HepG2 (cell line): ENCODE results near the gene ATG13. TPM values are rescaled to one million over a fixed set of nuclear protein-coding genes. Genes with fewer than 3 reads are reported as not detected.
A peak's percentile ranks its signal among the peaks of the same experiment; 100 is the strongest.

Experiments used
- ATAC-seq: fragments of 200-7000 bp; cut with Tn5 transposase; 3 replicates; pipeline ENCODE4 v1.9.1; 2020; ENCODE audit warnings: mild to moderate bottlenecking, moderate library complexity
- BruUV-seq: library from RNA; stranded (reverse); fragments of 400-500 nt; replicated peaks from 2 replicates; lab custom pipeline; 2021; lab: Mats Ljungman, UMichigan
- CTCF ChIA-PET: fragments of 300-600 bp; formaldehyde crosslinking; extraction: SDS; loops from one replicate; lab custom pipeline; 2021; ENCODE audit warnings: low total read pairs, inconsistent platforms, low intra/inter-chr PET ratio; lab: Yijun Ruan, JAX
- POLR2A ChIA-PET: fragments of 350-600 bp; sonication (Branson Sonifier 250); formaldehyde crosslinking; loops from one replicate; lab custom pipeline; 2020; ENCODE audit warnings: antibody characterized with exemption, inconsistent platforms; lab: Yijun Ruan, JAX
- DNase-seq: peaks from one replicate; pipeline ENCODE4 v3.0.0-alpha.2; 2015; ENCODE audit warnings: low spot score
- FAIRE-seq: peaks from 3 replicates; lab custom pipeline; 2011; peaks lifted over from hg19 to GRCh38; lab: Jason Lieb, UNC
- H2AFZ ChIP-seq: one replicate; pipeline ENCODE4 v1.6.1; 2011; ENCODE audit warnings: low read length, inconsistent platforms
- H3K27ac ChIP-seq: fragments of 300-600 bp; 3 replicates; pipeline ENCODE4 v1.8.0; 2011; ENCODE audit warnings: mixed run types, mild to moderate bottlenecking, mixed read lengths, low read length, inconsistent platforms; ENCODE audit not compliant: insufficient read depth; ENCODE audit errors: extremely low read length
- H3K27me3 ChIP-seq, 2 experiments: fragments of 200-600 bp in 1 of 2; 2 replicates in 1 of 2; 3 replicates in 1 of 2; pipeline versions ENCODE4 v1.6.0 to v1.8.0; 2011; ENCODE audit warnings: low read length in 2 of 2, mild to moderate bottlenecking in 2 of 2, moderate library complexity in 2 of 2, inconsistent platforms in 1 of 2; ENCODE audit not compliant: insufficient read depth in 2 of 2, control insufficient read depth in 1 of 2
- H3K36me3 ChIP-seq, 2 experiments: fragments of 200-600 bp in 1 of 2; replicated peaks in 1 of 2; 2 replicates in 1 of 2; 3 replicates in 1 of 2; pipeline versions ENCODE4 v1.5.1 to v1.8.0; 2011; ENCODE audit warnings: low read length in 2 of 2, inconsistent platforms in 1 of 2; ENCODE audit not compliant: insufficient read depth in 2 of 2, control insufficient read depth in 1 of 2
- H3K4me1 ChIP-seq: 2 replicates; pipeline ENCODE4 v1.5.1; 2012; ENCODE audit warnings: low read length, inconsistent platforms; ENCODE audit not compliant: insufficient read depth
- H3K4me2 ChIP-seq: 2 replicates; pipeline ENCODE4 v1.6.0; 2011; ENCODE audit warnings: low read depth, low read length, inconsistent platforms
- H3K4me3 ChIP-seq, 3 experiments: fragments of 200-600 bp in 1 of 3; sonication (generic), shearing (Covaris generic) in 1 of 3; replicated peaks in 1 of 3; 2 replicates each; pipeline ENCODE4 v1.5.1; 2011 to 2016; ENCODE audit warnings: low read length in 3 of 3, inconsistent platforms in 2 of 3, low read depth in 2 of 3, mild to moderate bottlenecking in 2 of 3, control low read depth in 1 of 3, mixed read lengths in 1 of 3; ENCODE audit not compliant: insufficient read depth in 1 of 3
- H3K79me2 ChIP-seq: one replicate; pipeline ENCODE4 v1.6.1; 2011; ENCODE audit warnings: low read length, inconsistent platforms; ENCODE audit not compliant: insufficient read depth
- H3K9ac ChIP-seq: 2 replicates; pipeline ENCODE4 v1.6.0; 2011; ENCODE audit warnings: mild to moderate bottlenecking, low read depth, low read length, inconsistent platforms; ENCODE audit not compliant: insufficient read depth
- H3K9me3 ChIP-seq: 2 replicates; pipeline ENCODE4 v1.5.1; 2012; ENCODE audit warnings: mild to moderate bottlenecking, low read length
- H4K20me1 ChIP-seq: 2 replicates; pipeline ENCODE4 v1.6.0; 2011; ENCODE audit warnings: inconsistent platforms, mild to moderate bottlenecking, low read length, moderate library complexity; ENCODE audit not compliant: insufficient read depth
- AGO2 ChIP-seq: fragments of 200-400 bp; formaldehyde crosslinking; optimal IDR thresholded peaks from 2 replicates; pipeline ENCODE3; 2017; ENCODE audit warnings: mild to moderate bottlenecking, low read depth, low read length, moderate library complexity
- BRCA1 ChIP-seq: sonication (generic); formaldehyde crosslinking; IDR thresholded peaks from 2 replicates; pipeline ENCODE4 v1.4.0; 2020; ENCODE audit warnings: missing genetic modification reagents
- POLR2A ChIP-seq, 2 experiments: IDR thresholded peaks; 2 replicates each; pipeline ENCODE4 v1.6.1; 2011; ENCODE audit warnings: low read depth in 2 of 2, low read length in 2 of 2, mild to moderate bottlenecking in 1 of 2, moderate library complexity in 1 of 2; ENCODE audit not compliant: insufficient read depth in 1 of 2
- RXRB ChIP-seq: IDR thresholded peaks from 2 replicates; pipeline ENCODE4 v1.6.1; 2016; ENCODE audit warnings: borderline replicate concordance, missing genetic modification reagents, missing compliant biosample characterization
- ZC3H13 ChIP-seq: sonication (generic); formaldehyde crosslinking; IDR thresholded peaks from 2 replicates; pipeline ENCODE4 v1.8.1; 2023; ENCODE audit warnings: mild to moderate bottlenecking, missing genetic modification reagents, moderate library complexity
- ZNF777 ChIP-seq: sonication (generic); formaldehyde crosslinking; IDR thresholded peaks from 2 replicates; pipeline ENCODE4 v1.4.0; 2020; ENCODE audit warnings: missing genetic modification reagents
- WGBS: methylation state at CpG from one replicate; pipeline ENCODE4 v1.1.6; 2017; ENCODE audit warnings: low lambda C conversion rate; 5-methylcytosine and 5-hydroxymethylcytosine counted together
- in situ Hi-C: cut with HindIII; loops from 2 replicates; pipeline ENCODE4 v1.10.0; 2017; ENCODE audit warnings: low pct_unique_long_range_greater_than_20kb; ENCODE audit not compliant: extremely low pct_ligation_motif_present
- intact Hi-C: fragments of 100-400 bp; cut with micrococcal nuclease; formaldehyde crosslinking; loops from one replicate; pipeline ENCODE4 v1.10.0; 2022; ENCODE audit not compliant: unreplicated experiment
- polyA plus RNA-seq, 8 experiments: library from polyadenylated mRNA; depleted of rRNA in 3 of 8; stranded (reverse) in 7 of 8; unstranded in 1 of 8; fragments of >200 nt; fragmentation: Illumina TruSeq in 4 of 8; extraction: Trizol in 4 of 8; gene quantifications; 2 replicates each; pipeline versions ENCODE4 v1.2.1 to v1.2.3, GENCODE V29; 2011 to 2016; ENCODE audit warnings: low read depth in 4 of 8, missing spikeins in 1 of 8, mixed read lengths in 1 of 8; ENCODE audit not compliant: insufficient read depth in 1 of 8
- total RNA-seq, 5 experiments: library from RNA; depleted of rRNA; stranded (reverse); fragments of >200 nt; fragmentation: Illumina TruSeq; extraction: Trizol; gene quantifications; 2 replicates each; pipeline ENCODE4 v1.2.3, GENCODE V29; 2016; ENCODE audit warnings: low read depth in 1 of 5

The ATG13 gene
- total and polyA plus RNA-seq, 2 of the 13 experiments (the other 11 are each of a cell fraction or from before 2014, with no cell fraction given): 55.0 to 77.3 TPM

DNA sequence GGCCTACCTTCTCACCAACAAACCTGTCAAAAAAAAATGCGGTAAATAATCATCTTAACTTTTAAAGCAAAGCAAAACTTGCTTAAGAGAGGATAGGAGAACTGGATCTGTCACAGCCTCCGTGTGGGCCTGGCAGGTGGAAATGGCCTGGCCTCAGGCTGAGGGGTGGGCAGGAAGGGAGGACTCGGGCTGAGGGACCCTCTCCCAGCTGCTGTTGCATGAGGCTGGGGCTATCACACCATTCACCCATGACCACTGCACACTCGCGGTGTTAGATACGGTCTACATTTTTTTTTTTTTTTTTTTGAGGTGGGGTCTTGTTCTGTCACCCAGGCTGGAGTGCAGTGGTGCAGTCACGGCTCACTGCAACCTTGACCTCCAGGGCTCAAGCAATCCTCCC is 58.6 kb downstream of the ATG13 start:
- peak overlapping the region; percentile 73 for H3K4me2 ChIP-seq
- BruUV-seq: no TSS peak

DNA sequence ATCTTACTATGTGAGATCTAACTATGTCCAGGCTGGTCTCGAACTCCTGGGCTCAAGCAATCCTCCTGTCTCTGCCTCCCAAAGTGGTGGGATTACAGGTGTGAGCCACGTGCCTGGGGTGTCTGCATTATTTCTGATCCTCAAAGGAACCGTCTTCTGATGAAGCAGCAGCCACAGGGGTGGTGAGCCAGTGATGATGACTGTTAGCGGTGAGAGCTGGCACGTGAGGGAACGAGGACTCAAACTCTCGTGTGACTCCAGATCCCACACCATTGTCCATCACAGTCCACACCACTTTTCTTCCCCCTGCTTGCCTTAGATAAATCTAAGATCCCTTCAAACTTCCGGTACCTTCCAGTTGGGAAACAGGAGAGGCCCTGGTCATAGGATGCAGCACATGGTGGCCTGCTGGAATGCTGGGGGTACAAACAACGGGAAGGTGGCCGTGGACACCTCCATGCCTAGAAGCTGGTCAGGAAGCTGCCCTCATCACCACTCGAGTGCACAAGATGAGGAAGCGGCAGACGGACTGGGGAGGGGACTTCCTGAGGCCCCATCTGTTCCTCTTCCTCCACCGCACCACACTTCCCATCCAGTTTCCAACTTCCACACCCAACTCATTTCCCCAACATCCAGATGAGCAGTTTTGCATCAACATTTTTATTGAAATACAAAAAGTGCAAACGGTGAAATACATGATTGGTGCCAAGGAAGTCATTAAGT is 59.2 kb downstream of the ATG13 start:
- TF ChIP-seq RXRB (CRISPR knock-in tag) (no peak), AGO2 (peak; percentile 35), POLR2A (IDR thresholded peaks at IDR 0.05; ENCODE audit: insufficient read depth in 1 of 2, low read depth in 2 of 2, low read length in 2 of 2) (0 out of 4 replicates have a peak, but pooled peaks of 1 of the 2 experiments have one; percentile 14), BRCA1 (no peak)
- no peaks in the 10 kb centered on the region for H3K79me2 ChIP-seq
- no peak overlapping the region for H3K27ac ChIP-seq
- H3K36me3 ChIP-seq: peaks cover 39 to 63% of the 10 kb centered on the region in 2 experiments
- no peak overlapping the region for H3K4me3 ChIP-seq
- no peaks in the 10 kb centered on the region for H3K9me3 ChIP-seq
- intact Hi-C loops: no loop called here
- H2AFZ ChIP-seq: no peak overlapping the region
- FAIRE-seq (no peak), ATAC-seq (no peak), DNase-seq (no peak)
- WGBS: 94% methylated on average over 15 of the region's 15 CpGs
- H3K9ac ChIP-seq: no peak overlapping the region
- POLR2A ChIA-PET: no interaction called here
- H3K27me3 ChIP-seq: no peaks in the 10 kb centered on the region
- no peak overlapping the region for H3K4me2 ChIP-seq
- H3K4me1 ChIP-seq: peaks cover 27% of the 10 kb centered on the region
- H4K20me1 ChIP-seq: no peaks in the 10 kb centered on the region
- in situ Hi-C loops: no loop called here
- CTCF ChIA-PET: no interaction called here
- BruUV-seq: no TSS peak

More for the DNA sequence above, 58.6 kb downstream of the ATG13 start:
- POLR2A ChIA-PET: interaction anchor here (1.1 kb wide), 1 partner anchor 16 kb away, joined by 4 read pairs; no protein-coding TSS in a partner anchor
- Histone ChIP-seq H3K4me3 (peak overlapping the region in 1 of 3 experiments; percentile 19; a peak in 1 of 6 replicates), H2AFZ (no peak overlapping the region)
- 0 out of 2 replicates have a peak, but pooled peaks have one; percentile 13 for TF ChIP-seq ZC3H13 (CRISPR knock-in tag)
- TF ChIP-seq ZNF777 (CRISPR knock-in tag): no peak
- TF ChIP-seq, all 625 proteins: peak for 1
- intact Hi-C loops: no loop called here
- no peaks in the 10 kb centered on the region for H3K27me3 ChIP-seq
- peak overlapping the region; percentile 45 for H3K9ac ChIP-seq
- ATAC-seq (no peak), FAIRE-seq (no peak), DNase-seq (no peak)
- peaks cover 37 to 59% of the 10 kb centered on the region in 2 experiments for H3K36me3 ChIP-seq
- no peaks in the 10 kb centered on the region for H3K9me3 ChIP-seq
- H3K4me1 ChIP-seq: peaks cover 27% of the 10 kb centered on the region
- H3K27ac ChIP-seq: peak overlapping the region; percentile 67
- H3K79me2 ChIP-seq: no peaks in the 10 kb centered on the region
- H4K20me1 ChIP-seq: no peaks in the 10 kb centered on the region
- WGBS: 85% methylated on average over 7 of the region's 7 CpGs
- CTCF ChIA-PET: no interaction called here
- in situ Hi-C loops: no loop called here
